SK-N-SH (cell line): ENCODE results near the gene TBC1D1. TPM values are rescaled to one million over a fixed set of nuclear protein-coding genes. Genes with fewer than 3 reads are reported as not detected.

Experiments used
- CTCF ChIA-PET: fragments of 300-600, 350-600 bp; formaldehyde crosslinking; extraction: SDS; loops from one replicate; lab custom pipeline; 2021; lab: Yijun Ruan, JAX
- POLR2A ChIA-PET: fragments of 350-600 bp; sonication (Branson Sonifier 250); formaldehyde crosslinking; extraction: SDS; loops from one replicate; lab custom pipeline; 2020; ENCODE audit warnings: antibody characterized with exemption, inconsistent platforms; lab: Yijun Ruan, JAX
- DNase-seq: peaks from one replicate; pipeline ENCODE4 v3.0.0; 2012
- H2AFZ ChIP-seq: fragments of 200-600 bp; sonication (generic); 2 replicates; pipeline ENCODE4 v1.8.1; 2016; ENCODE audit warnings: antibody characterized with exemption, mild to moderate bottlenecking, low read depth
- H3F3A ChIP-seq: fragments of 200-600 bp; sonication (generic); replicated peaks from 2 replicates; pipeline ENCODE3; 2016; ENCODE audit warnings: antibody characterized with exemption, mild to moderate bottlenecking; ENCODE audit not compliant: insufficient read depth
- H3K27ac ChIP-seq, 2 experiments: fragments of 200-500 bp in 1 of 2; fragments of 200-600 bp in 1 of 2; sonication (Bioruptor generic) in 1 of 2; sonication (generic), shearing (Covaris generic) in 1 of 2; 2 replicates each; pipeline versions ENCODE4 v1.5.1 to v1.6.1; 2014 to 2016; ENCODE audit warnings: low read depth in 2 of 2, inconsistent platforms in 1 of 2, low read length in 1 of 2, mild to moderate bottlenecking in 1 of 2, mixed read lengths in 1 of 2
- H3K27me3 ChIP-seq: fragments of 200-600 bp; sonication (generic), shearing (Covaris generic); 2 replicates; pipeline ENCODE4 v1.6.1; 2016; ENCODE audit warnings: mixed run types; ENCODE audit not compliant: insufficient read depth
- H3K36me3 ChIP-seq, 2 experiments: fragments of 200-500 bp in 1 of 2; fragments of 200-600 bp in 1 of 2; sonication (Bioruptor generic) in 1 of 2; sonication (generic) in 1 of 2; replicated peaks in 1 of 2; 2 replicates each; pipeline versions ENCODE3 to v1.5.1; 2014 to 2016; ENCODE audit warnings: low read length in 1 of 2, mild to moderate bottlenecking in 1 of 2; ENCODE audit not compliant: insufficient read depth in 2 of 2, control insufficient read depth in 1 of 2
- H3K4me1 ChIP-seq, 2 experiments: fragments of 200-500 bp in 1 of 2; fragments of 200-600 bp in 1 of 2; sonication (Bioruptor generic) in 1 of 2; sonication (generic), shearing (Covaris generic) in 1 of 2; 2 replicates each; pipeline versions ENCODE4 v1.5.1 to v1.6.1; 2014 to 2016; ENCODE audit warnings: low read depth in 1 of 2, low read length in 1 of 2, mixed run types in 1 of 2; ENCODE audit not compliant: insufficient read depth in 2 of 2, control insufficient read depth in 1 of 2
- H3K4me2 ChIP-seq: fragments of 200-600 bp; sonication (generic), shearing (Covaris generic); 2 replicates; pipeline ENCODE4 v1.6.1; 2017; ENCODE audit warnings: mixed run types
- H3K4me3 ChIP-seq, 2 experiments: fragments of 200-500 bp in 1 of 2; fragments of 200-600 bp in 1 of 2; sonication (Bioruptor generic) in 1 of 2; sonication (generic), shearing (Covaris generic) in 1 of 2; 2 replicates each; pipeline versions ENCODE4 v1.5.1 to v1.8.1; 2014 to 2016; ENCODE audit warnings: low read depth in 2 of 2, inconsistent platforms in 1 of 2, low read length in 1 of 2, mild to moderate bottlenecking in 1 of 2, mixed read lengths in 1 of 2, moderate library complexity in 1 of 2
- H3K79me2 ChIP-seq: fragments of 200-600 bp; sonication (generic); 2 replicates; pipeline ENCODE4 v1.8.1; 2017; ENCODE audit warnings: mild to moderate bottlenecking; ENCODE audit not compliant: insufficient read depth
- H3K9ac ChIP-seq: fragments of 200-600 bp; sonication (generic); 2 replicates; pipeline ENCODE4 v1.6.1; 2017; ENCODE audit warnings: mixed run types
- H3K9me2 ChIP-seq: fragments of 200-600 bp; sonication (generic); 2 replicates; pipeline ENCODE4 v1.6.1; 2017; ENCODE audit warnings: mixed run types
- H3K9me3 ChIP-seq: fragments of 200-600 bp; sonication (generic); 2 replicates; pipeline ENCODE4 v1.6.1; 2017; ENCODE audit warnings: mixed run types, mild to moderate bottlenecking, moderate library complexity
- H4K20me1 ChIP-seq: fragments of 200-600 bp; sonication (generic); 2 replicates; pipeline ENCODE4 v1.6.1; 2017; ENCODE audit warnings: mild to moderate bottlenecking, mixed run types; ENCODE audit not compliant: insufficient read depth
- FOSL2 ChIP-seq: IDR thresholded peaks from 2 replicates; pipeline ENCODE4 v1.4.0; 2012; ENCODE audit warnings: low read depth, mild to moderate bottlenecking, moderate library complexity, borderline replicate concordance
- MEF2A ChIP-seq: IDR thresholded peaks from 2 replicates; pipeline ENCODE4 v1.4.0; 2012; ENCODE audit warnings: low read depth, borderline replicate concordance
- NFIC ChIP-seq: IDR thresholded peaks from 2 replicates; pipeline ENCODE4 v1.4.0; 2012; ENCODE audit warnings: borderline replicate concordance
- NRF1 ChIP-seq: IDR thresholded peaks from 2 replicates; pipeline ENCODE4 v1.6.1; 2012; ENCODE audit warnings: low read depth, mild to moderate bottlenecking, low read length
- SIN3A ChIP-seq: IDR thresholded peaks from 2 replicates; pipeline ENCODE4 v1.6.1; 2012; ENCODE audit warnings: low read depth, mild to moderate bottlenecking, low read length, moderate library complexity, borderline replicate concordance
- TCF12 ChIP-seq: IDR thresholded peaks from 2 replicates; pipeline ENCODE4 v1.4.0; 2012
- WGBS: methylation state at CpG from one replicate; pipeline ENCODE4 v1.1.6; 2017; ENCODE audit warnings: low lambda C conversion rate; 5-methylcytosine and 5-hydroxymethylcytosine counted together
- polyA plus RNA-seq, 3 experiments: library from polyadenylated mRNA; depleted of rRNA; stranded (reverse); fragments of >200 nt; gene quantifications; 2 replicates each; pipeline ENCODE4 v1.2.3, GENCODE V29; 2012
- TF ChIP-seq, protein P1 (sequence below): IDR thresholded peaks from 2 replicates; pipeline ENCODE4 v1.4.0; 2012; ENCODE audit warnings: low read depth, borderline replicate concordance
- TF ChIP-seq, protein P2 (sequence below): IDR thresholded peaks from 2 replicates; pipeline ENCODE4 v1.4.0; 2012; ENCODE audit warnings: low read depth, borderline replicate concordance

TBC1D1 gene
- polyA plus RNA-seq, 1 of the 3 experiments (the other 2 are of a cell fraction), result 29.8 TPM

DNA sequence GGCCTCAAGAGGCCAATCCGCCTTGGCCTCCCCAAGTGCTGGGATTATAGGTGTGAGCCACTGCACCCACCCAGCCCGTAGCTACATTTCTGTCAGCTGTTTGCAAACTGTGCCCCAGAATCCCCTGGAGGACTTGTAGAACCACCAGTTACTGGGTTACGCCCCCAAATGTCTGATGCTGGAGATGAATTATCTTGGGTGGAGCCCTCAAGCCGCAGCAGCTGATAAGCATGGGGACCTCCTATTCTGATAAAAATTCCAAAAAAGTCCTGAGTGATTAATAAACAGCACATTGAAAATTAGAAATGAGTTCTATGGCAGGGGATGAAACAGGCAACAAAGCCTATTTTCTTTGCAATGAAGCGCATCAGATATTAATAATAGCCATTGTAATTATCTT is 174.3 kb downstream of the TBC1D1 start:
- Histone ChIP-seq H3K9me2 (no peaks in the 10 kb centered on the region), H3K36me3 (no peaks in the 10 kb centered on the region), H3K9me3 (no peaks in the 10 kb centered on the region), H2AFZ (no peak overlapping the region), H3K27ac (no peak overlapping the region), H3K4me3 (no peak overlapping the region), H3K27me3 (no peaks in the 10 kb centered on the region), H3K9ac (no peak overlapping the region), H3K4me2 (no peak overlapping the region), H3K79me2 (no peaks in the 10 kb centered on the region), H3K4me1 (peaks cover 6 to 25% of the 10 kb centered on the region in 2 experiments; a peak in 2 of 4 replicates), H3F3A (peaks cover 11% of the 10 kb centered on the region), H4K20me1 (no peaks in the 10 kb centered on the region)
- DNase-seq, result no peak
- 83% methylated on average over 5 of the region's 5 CpGs for WGBS
- CTCF ChIA-PET, result interaction anchor here (0.9 to 7.2 kb wide), 6 partner anchors 114 to 666 kb away, joined by 3 to 62 read pairs (median 3); no protein-coding TSS in a partner anchor
- TF ChIP-seq, protein P1, sequence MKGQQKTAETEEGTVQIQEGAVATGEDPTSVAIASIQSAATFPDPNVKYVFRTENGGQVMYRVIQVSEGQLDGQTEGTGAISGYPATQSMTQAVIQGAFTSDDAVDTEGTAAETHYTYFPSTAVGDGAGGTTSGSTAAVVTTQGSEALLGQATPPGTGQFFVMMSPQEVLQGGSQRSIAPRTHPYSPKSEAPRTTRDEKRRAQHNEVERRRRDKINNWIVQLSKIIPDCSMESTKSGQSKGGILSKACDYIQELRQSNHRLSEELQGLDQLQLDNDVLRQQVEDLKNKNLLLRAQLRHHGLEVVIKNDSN, result no peak
- POLR2A ChIA-PET, result no interaction called here

DNA sequence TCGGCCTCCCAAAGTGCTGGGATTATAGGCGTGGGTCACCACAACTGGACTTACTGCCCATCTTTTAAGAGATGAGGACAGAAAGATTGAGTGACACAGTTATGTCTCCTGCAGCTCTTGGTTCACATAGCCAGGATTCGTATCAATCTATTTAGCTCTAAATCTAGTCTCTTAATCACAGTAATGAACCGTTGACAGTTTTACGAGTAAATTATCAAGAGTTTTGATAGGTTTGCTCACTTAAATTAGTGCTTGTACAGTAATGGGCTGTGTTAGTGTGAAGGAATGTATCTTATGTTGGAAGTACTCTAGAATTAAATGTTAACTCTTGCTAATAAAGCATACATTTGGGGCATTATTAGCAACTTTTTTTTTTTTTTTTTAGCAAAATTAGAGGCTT is 175.0 kb downstream of the TBC1D1 start:
- Histone ChIP-seq H3K9ac (no peak overlapping the region), H3K79me2 (no peaks in the 10 kb centered on the region), H4K20me1 (no peaks in the 10 kb centered on the region), H2AFZ (no peak overlapping the region), H3K36me3 (no peaks in the 10 kb centered on the region), H3K4me2 (no peak overlapping the region), H3K27me3 (no peaks in the 10 kb centered on the region), H3K9me2 (no peaks in the 10 kb centered on the region), H3K4me1 (peaks cover 10 to 20% of the 10 kb centered on the region in 2 experiments; a peak in 3 of 4 replicates), H3K9me3 (no peaks in the 10 kb centered on the region), H3K4me3 (no peak overlapping the region), H3K27ac (no peak overlapping the region), H3F3A (peaks cover 7% of the 10 kb centered on the region)
- ChIA-PET POLR2A (no interaction called here), CTCF (interaction anchor here (0.9 to 7.2 kb wide), 4 partner anchors 114 to 666 kb away, joined by 3 to 62 read pairs (median 4); no protein-coding TSS in a partner anchor)
- no peak for DNase-seq
- TF ChIP-seq MEF2A (no peak), NFIC (no peak), FOSL2 (no peak), TCF12 (no peak)
- TF ChIP-seq, protein P2, sequence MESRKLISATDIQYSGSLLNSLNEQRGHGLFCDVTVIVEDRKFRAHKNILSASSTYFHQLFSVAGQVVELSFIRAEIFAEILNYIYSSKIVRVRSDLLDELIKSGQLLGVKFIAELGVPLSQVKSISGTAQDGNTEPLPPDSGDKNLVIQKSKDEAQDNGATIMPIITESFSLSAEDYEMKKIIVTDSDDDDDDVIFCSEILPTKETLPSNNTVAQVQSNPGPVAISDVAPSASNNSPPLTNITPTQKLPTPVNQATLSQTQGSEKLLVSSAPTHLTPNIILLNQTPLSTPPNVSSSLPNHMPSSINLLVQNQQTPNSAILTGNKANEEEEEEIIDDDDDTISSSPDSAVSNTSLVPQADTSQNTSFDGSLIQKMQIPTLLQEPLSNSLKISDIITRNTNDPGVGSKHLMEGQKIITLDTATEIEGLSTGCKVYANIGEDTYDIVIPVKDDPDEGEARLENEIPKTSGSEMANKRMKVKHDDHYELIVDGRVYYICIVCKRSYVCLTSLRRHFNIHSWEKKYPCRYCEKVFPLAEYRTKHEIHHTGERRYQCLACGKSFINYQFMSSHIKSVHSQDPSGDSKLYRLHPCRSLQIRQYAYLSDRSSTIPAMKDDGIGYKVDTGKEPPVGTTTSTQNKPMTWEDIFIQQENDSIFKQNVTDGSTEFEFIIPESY, result no peak
- WGBS, result 90% methylated on average over 5 of the region's 5 CpGs

DNA sequence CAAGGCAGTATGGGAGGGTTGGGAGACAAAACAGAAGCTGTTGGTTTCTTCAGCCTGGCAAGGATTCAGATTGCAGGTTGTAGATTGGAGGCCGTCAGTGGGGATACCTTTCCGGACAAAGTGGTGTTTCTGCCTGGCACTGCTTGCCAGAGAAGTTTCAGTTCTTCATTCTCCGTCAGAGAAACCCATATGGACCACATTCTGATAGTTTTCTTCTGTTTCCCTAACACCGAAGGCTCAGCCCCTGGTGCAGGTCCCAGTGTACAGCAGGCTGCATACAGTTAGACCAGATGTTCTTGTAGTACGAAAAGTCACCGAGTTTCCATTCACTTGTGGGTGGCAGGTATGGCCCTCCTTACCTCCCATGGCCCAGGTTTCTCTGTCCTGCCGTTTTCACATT is 176.6 kb downstream of the TBC1D1 start:
- TF ChIP-seq SIN3A (no peak), TCF12 (no peak), NRF1 (no peak)
- Histone ChIP-seq H3K9me2 (no peaks in the 10 kb centered on the region), H3K4me2 (no peak overlapping the region), H3K79me2 (no peaks in the 10 kb centered on the region), H3K4me3 (no peak overlapping the region), H3K4me1 (peaks cover 4 to 10% of the 10 kb centered on the region in 2 experiments; a peak in 3 of 4 replicates), H3K27ac (no peak overlapping the region), H3K36me3 (no peaks in the 10 kb centered on the region), H3F3A (no peaks in the 10 kb centered on the region), H2AFZ (no peak overlapping the region), H3K27me3 (no peaks in the 10 kb centered on the region), H4K20me1 (no peaks in the 10 kb centered on the region), H3K9ac (no peak overlapping the region), H3K9me3 (no peaks in the 10 kb centered on the region)
- 99% methylated on average over 5 of the region's 7 CpGs for WGBS
- no peak for DNase-seq
- CTCF ChIA-PET, result interaction anchor here (1.4 to 7.2 kb wide), 2 partner anchors 14 to 112 kb away, joined by 3 to 62 read pairs; no protein-coding TSS in a partner anchor
- POLR2A ChIA-PET, result no interaction called here
